Neural crest cell (in vitro differentiated cells): ENCODE data around the gene TOX3. TPM values are rescaled to one million over a fixed set of nuclear protein-coding genes. Genes with fewer than 3 reads are reported as not detected.

Experiments used
- DNase-seq: peaks from one replicate; pipeline ENCODE4 v3.0.0; 2021; ENCODE audit warnings: low read depth, mixed read lengths, low spot score
- H3K27ac Mint-ChIP-seq: one replicate; pipeline ENCODE4 v1.8.0; 2021; ENCODE audit warnings: mild to moderate bottlenecking, mixed read lengths; ENCODE audit not compliant: unreplicated experiment
- H3K27me3 Mint-ChIP-seq: 2 replicates; pipeline ENCODE4 v1.8.0; 2021; ENCODE audit warnings: low read depth, mild to moderate bottlenecking, mixed read lengths
- H3K36me3 Mint-ChIP-seq: 2 replicates; pipeline ENCODE4 v1.8.0; 2021; ENCODE audit warnings: low read depth, mild to moderate bottlenecking, mixed read lengths
- H3K4me1 Mint-ChIP-seq: 2 replicates; pipeline ENCODE4 v1.8.0; 2021; ENCODE audit warnings: mixed read lengths
- H3K4me3 Mint-ChIP-seq: one replicate; pipeline ENCODE4 v1.8.0; 2021; ENCODE audit warnings: mild to moderate bottlenecking, mixed read lengths
- H3K9me3 Mint-ChIP-seq: 2 replicates; pipeline ENCODE4 v1.8.0; 2021; ENCODE audit warnings: mixed read lengths
- total RNA-seq: library from RNA; stranded (reverse); gene quantifications from 2 replicates; pipeline ENCODE4 v1.2.1, GENCODE V29; 2021
- TF ChIP-seq, protein P1 (sequence below): fragments of 200-600 bp; sonication (generic); conservative IDR thresholded peaks from 2 replicates; pipeline ENCODE4 v1.5.0; 2021; ENCODE audit warnings: antibody characterized with exemption, mild to moderate bottlenecking

The TOX3 gene
- total RNA-seq, 1 donor from 2014 or later = 37.5 TPM

DNA sequence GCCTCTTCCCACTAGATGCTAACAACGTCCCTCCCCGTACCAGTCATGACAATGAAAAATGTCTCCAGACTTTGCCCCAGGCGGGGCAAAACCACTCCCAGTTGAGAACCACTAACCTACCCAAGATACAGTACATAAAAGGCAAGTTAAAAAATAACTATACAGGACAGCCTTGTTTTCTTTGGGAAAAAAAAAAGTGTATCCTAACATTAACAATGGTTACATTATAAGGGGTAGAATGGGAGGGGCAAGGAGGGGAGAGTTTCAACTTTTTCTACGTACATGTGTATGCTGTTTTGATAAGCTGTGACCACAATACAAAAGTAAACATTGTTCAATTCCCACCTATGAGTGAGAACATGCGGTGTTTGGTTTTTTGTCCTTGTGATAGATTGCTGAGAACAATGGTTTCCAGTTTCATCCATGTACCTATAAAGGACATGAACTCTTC lies 94.9 kb downstream of the TOX3 start:
- no peaks in the 10 kb centered on the region for H3K27me3 Mint-ChIP-seq
- peaks cover 35% of the 10 kb centered on the region for H3K4me1 Mint-ChIP-seq
- DNase-seq = no peak
- peaks cover 34% of the 10 kb centered on the region for H3K36me3 Mint-ChIP-seq
- TF ChIP-seq, protein P1, sequence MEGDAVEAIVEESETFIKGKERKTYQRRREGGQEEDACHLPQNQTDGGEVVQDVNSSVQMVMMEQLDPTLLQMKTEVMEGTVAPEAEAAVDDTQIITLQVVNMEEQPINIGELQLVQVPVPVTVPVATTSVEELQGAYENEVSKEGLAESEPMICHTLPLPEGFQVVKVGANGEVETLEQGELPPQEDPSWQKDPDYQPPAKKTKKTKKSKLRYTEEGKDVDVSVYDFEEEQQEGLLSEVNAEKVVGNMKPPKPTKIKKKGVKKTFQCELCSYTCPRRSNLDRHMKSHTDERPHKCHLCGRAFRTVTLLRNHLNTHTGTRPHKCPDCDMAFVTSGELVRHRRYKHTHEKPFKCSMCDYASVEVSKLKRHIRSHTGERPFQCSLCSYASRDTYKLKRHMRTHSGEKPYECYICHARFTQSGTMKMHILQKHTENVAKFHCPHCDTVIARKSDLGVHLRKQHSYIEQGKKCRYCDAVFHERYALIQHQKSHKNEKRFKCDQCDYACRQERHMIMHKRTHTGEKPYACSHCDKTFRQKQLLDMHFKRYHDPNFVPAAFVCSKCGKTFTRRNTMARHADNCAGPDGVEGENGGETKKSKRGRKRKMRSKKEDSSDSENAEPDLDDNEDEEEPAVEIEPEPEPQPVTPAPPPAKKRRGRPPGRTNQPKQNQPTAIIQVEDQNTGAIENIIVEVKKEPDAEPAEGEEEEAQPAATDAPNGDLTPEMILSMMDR = no peak
- peaks cover 8% of the 10 kb centered on the region for H3K9me3 Mint-ChIP-seq
- H3K4me3 Mint-ChIP-seq = no peak overlapping the region
- H3K27ac Mint-ChIP-seq = no peak overlapping the region

DNA sequence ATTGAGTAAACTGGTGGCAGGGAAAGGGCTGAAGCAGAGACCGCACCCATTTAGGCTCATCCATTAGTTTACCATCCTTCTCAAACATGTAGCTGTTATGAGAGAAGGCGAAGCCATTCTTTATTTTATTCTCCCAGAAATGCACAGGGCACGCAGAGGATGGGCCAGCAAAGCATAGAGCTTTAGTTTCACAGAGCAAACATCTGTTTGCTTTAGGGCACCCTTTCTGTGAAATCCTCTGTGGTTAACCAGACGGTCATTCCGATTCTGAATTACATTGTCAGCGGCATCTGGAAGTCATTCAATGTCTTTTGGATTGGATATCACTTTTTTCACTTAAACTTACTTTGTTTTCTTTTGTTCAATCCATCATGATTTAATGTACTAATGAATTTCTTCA lies 96.0 kb downstream of the TOX3 start:
- Mint-ChIP-seq H3K4me1 (peaks cover 31% of the 10 kb centered on the region), H3K9me3 (peaks cover 8% of the 10 kb centered on the region), H3K4me3 (no peak overlapping the region), H3K36me3 (peaks cover 37% of the 10 kb centered on the region), H3K27me3 (no peaks in the 10 kb centered on the region), H3K27ac (no peak overlapping the region)
- TF ChIP-seq, protein P1 = no peak
- DNase-seq = no peak

DNA sequence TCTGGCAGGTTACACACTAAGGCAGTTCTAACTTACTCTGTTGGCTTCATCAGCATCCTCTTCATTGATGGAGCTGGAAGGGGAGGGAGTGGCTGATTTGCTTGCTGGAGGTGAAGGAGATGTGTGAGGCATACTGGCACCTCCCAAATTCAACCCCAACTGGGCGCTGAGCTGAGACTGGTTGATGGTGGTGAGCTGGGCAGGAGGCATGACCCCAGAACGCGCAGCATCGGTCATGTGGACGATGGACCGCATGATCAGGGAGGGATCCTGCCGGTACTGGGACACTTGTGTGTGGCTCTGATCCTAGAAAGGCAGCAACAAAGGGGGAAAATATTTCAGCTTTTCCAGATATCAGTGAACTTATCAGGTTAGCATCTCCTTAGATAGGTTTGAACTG lies 96.7 kb downstream of the TOX3 start:
- Mint-ChIP-seq H3K4me1 (peaks cover 31% of the 10 kb centered on the region), H3K4me3 (no peak overlapping the region), H3K9me3 (peaks cover 8% of the 10 kb centered on the region), H3K36me3 (peaks cover 35% of the 10 kb centered on the region), H3K27me3 (no peaks in the 10 kb centered on the region), H3K27ac (peak overlapping the region; percentile 29)
- TF ChIP-seq, protein P1 = no peak
- DNase-seq = no peak

DNA sequence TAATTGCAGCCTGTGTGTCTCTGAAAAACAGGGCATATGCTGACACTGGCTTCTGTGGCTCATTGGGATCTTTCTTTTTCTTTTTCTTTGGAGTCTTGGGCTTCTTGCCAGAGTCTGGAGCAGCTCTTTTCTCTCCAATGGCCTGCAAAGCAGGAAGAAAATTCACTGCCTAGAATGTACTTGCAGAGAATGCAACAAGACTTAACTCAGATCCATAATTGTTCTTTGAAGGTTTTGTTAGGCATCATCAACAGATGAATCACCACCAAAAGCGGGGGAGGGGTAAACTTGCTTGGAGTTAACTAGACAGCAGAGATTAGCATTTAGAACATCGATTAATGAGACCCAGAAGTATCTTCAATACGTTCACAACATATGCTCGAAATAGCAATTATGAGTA lies 100.9 kb downstream of the TOX3 start:
- no peak for DNase-seq
- TF ChIP-seq, protein P1 = no peak
- no peak overlapping the region for H3K4me3 Mint-ChIP-seq
- H3K27ac Mint-ChIP-seq = no peak overlapping the region
- H3K9me3 Mint-ChIP-seq = peaks cover 5% of the 10 kb centered on the region
- H3K4me1 Mint-ChIP-seq = peaks cover 26% of the 10 kb centered on the region
- H3K27me3 Mint-ChIP-seq = no peaks in the 10 kb centered on the region
- peaks cover 40% of the 10 kb centered on the region for H3K36me3 Mint-ChIP-seq

DNA sequence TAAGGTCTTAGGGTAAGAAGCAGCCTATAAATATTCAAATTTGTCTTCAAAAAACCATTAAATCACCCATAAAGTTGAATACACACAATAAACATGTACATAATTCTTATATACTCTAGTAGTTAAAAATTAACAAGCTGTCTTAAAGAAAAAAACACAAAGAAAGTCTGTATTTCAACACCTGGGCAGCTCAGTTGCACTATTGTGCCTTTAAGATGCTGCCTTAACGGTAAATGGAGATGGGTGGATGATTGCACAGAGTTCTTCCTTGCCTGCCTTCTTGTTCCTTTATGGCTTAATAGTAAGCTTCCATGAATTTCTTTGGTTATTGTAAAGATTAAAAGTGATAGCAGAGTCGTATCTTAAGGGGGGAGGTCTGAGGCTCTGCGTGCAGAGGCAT lies 105.1 kb downstream of the TOX3 start:
- TF ChIP-seq, protein P1 = no peak
- Mint-ChIP-seq H3K27me3 (no peaks in the 10 kb centered on the region), H3K27ac (no peak overlapping the region), H3K9me3 (no peaks in the 10 kb centered on the region), H3K4me3 (no peak overlapping the region), H3K36me3 (peaks cover 34% of the 10 kb centered on the region), H3K4me1 (peaks cover 21% of the 10 kb centered on the region)
- no peak for DNase-seq

DNA sequence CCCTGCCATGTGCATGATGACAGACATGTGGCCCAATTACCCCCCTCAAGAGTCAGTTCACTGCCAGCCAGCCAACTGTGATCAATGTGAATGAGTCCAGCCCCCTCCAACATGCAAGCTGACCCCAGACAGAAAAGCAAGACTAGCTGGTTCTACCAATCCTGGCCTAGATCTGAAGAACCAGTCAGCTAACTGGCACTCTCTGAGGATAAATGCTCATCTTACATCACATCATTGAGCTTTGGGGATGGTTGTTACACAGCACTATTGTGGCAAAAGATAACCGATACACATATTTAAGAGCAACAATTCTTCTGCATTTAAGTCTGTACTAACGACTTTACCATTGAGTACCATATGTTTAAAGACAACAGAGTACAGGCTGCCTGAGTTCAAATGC lies 106.7 kb downstream of the TOX3 start:
- Mint-ChIP-seq H3K27ac (peak overlapping the region; percentile 65), H3K27me3 (no peaks in the 10 kb centered on the region), H3K9me3 (no peaks in the 10 kb centered on the region), H3K4me1 (peaks cover 24% of the 10 kb centered on the region), H3K36me3 (peaks cover 35% of the 10 kb centered on the region), H3K4me3 (no peak overlapping the region)
- no peak for DNase-seq
- TF ChIP-seq, protein P1 = no peak
